Transverse colon (tissue), 4 donors: Measurements from ENCODE around the gene CPNE7. TPM values are rescaled to one million over a fixed set of nuclear protein-coding genes. Genes with fewer than 3 reads are reported as not detected.

ENCODE experiments used
- DNase-seq: peaks from one replicate; pipeline ENCODE4 v3.0.0-alpha.2; 2019
- H3K27ac ChIP-seq, 4 donors: fragments of 200-600 bp; sonication (generic); 2 replicates each; pipeline ENCODE4 v1.5.1; 2016 to 2018; ENCODE audit warnings: inconsistent platforms in 4 of 4
- H3K27me3 ChIP-seq: fragments of 200-600 bp; sonication (generic); 2 replicates; pipeline ENCODE4 v1.5.1; 2017; ENCODE audit warnings: inconsistent platforms
- H3K36me3 ChIP-seq, 4 donors: fragments of 200-600 bp; sonication (generic); 2 replicates each; pipeline ENCODE4 v1.5.1; 2017 to 2019; ENCODE audit warnings: inconsistent platforms in 4 of 4
- H3K4me1 ChIP-seq, 4 donors: fragments of 200-600 bp; sonication (generic); 2 replicates each; pipeline ENCODE4 v1.5.1; 2017 to 2020; ENCODE audit warnings: inconsistent platforms in 4 of 4
- H3K4me3 ChIP-seq, 4 donors: fragments of 200-600 bp; sonication (generic); 1 replicate in 1 of 4; 2 replicates in 3 of 4; pipeline versions ENCODE4 v1.5.1 to v1.6.1; 2017 to 2019; ENCODE audit warnings: inconsistent platforms in 4 of 4
- H3K9me3 ChIP-seq, 2 donors: fragments of 200-600 bp; sonication (generic); 2 replicates each; pipeline ENCODE4 v1.5.1; 2017 to 2019; ENCODE audit warnings: inconsistent platforms in 2 of 2
- EP300 ChIP-seq: sonication (generic); formaldehyde crosslinking; IDR thresholded peaks from one replicate; pipeline ENCODE4 v1.6.1; 2017; ENCODE audit warnings: antibody characterized with exemption, low read depth
- POLR2A ChIP-seq: fragments of 450-650 bp; IDR thresholded peaks from one replicate; pipeline ENCODE4 v1.6.1; 2016; ENCODE audit warnings: antibody characterized with exemption, mild to moderate bottlenecking, moderate library complexity
- POLR2AphosphoS5 ChIP-seq, 3 donors: sonication (generic); formaldehyde crosslinking; IDR thresholded peaks; one replicate each; pipeline ENCODE4 v1.6.1; 2016; ENCODE audit warnings: antibody characterized with exemption in 3 of 3
- WGBS, 2 donors: methylation state at CpG; one replicate each; pipeline ENCODE4 v1.1.5; 2018; ENCODE audit warnings: low coverage in 1 of 2; 5-methylcytosine and 5-hydroxymethylcytosine counted together
- in situ Hi-C, 4 donors: fragments of 200-750 bp; cut with MboI; loops; one replicate each; pipeline versions ENCODE4 v1.15.0 to v1.15.1; 2017; ENCODE audit warnings: low sequenced_read_pairs in 3 of 4, low pct_ligation_motif_present in 1 of 4, low pct_unique_long_range_greater_than_20kb in 1 of 4
- intact Hi-C: fragments of 100-400 bp; cut with DNase I; formaldehyde crosslinking; loops from one replicate; pipeline ENCODE4 v1.15.1; 2023; ENCODE audit warnings: low total_unique reads
- total RNA-seq, 4 donors: library from RNA; depleted of rRNA; stranded (reverse); fragments of >200 nt; gene quantifications; one replicate each; pipeline ENCODE4 v1.1.0, GENCODE V29; 2016
- TF ChIP-seq, protein P1 (sequence below), 5 experiments: fragments of 200-600 bp in 3 of 5; fragments of 450-650 bp in 2 of 5; sonication (generic) in 3 of 5; IDR thresholded peaks; 1 replicate in 2 of 5; 2 replicates in 3 of 5; pipeline ENCODE4 v1.5.1; 2016 to 2017; ENCODE audit warnings: antibody characterized with exemption in 5 of 5, inconsistent platforms in 3 of 5, mild to moderate bottlenecking in 2 of 5, moderate library complexity in 1 of 5

The CPNE7 gene
- total RNA-seq, 4 donors from 2014 or later = 0.41 to 5.0 (median 0.79) TPM; not detected in 1

DNA sequence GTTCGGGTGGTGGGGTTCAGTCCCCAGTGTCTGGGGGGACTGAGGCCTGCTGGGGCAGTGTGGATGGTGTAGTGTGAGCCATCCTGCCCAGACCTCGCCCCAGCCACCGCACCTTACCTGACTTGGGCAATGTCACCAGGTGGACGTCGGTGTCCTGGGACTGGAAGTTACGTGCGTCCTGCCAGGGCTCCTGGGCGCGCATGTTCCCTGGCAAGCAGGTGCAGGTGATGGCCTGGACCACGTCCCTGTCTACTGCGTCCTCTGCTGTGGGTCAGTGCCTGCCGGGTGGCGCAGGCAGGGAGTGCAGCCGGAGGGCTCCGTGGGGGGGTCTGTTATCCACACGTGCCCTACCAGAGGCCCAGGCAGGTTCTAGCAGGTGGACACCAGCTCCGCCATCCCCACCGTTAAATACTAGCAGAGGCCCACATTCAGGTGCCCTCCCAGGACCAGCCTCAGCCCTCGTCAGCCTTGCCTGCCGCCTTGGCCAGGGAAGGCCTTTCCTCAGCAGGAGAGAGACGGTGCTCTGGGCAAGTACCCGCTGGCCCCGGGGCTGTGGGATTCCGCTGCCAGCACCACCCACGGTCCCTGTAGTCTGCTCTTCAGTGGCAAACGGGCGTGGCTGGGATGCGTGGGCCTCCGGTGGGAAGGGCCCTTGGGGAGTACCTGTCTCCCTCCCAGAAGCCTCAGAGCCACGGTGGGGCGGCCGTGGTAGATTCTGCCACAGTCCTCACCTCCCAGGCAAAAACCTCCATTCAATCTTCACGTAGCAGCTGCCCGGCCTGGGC is 29.8 kb downstream of the CPNE7 start:
- Histone ChIP-seq H3K9me3 (no peaks in the 10 kb centered on the region), H3K27ac (no peak overlapping the region), H3K4me1 (peaks cover 0 to 13% (median 7%) of the 10 kb centered on the region in 4 donors), H3K36me3 (no peaks in the 10 kb centered on the region), H3K27me3 (peaks cover 74% of the 10 kb centered on the region), H3K4me3 (no peak overlapping the region)
- WGBS, 2 donors = 86% methylated on average over 28 of the region's 34 CpGs; no CpG with 5 or more reads in 1 of the 2 donors
- intact Hi-C loops (no loop called here), in situ Hi-C loops (no loop called here)
- no peak for TF ChIP-seq POLR2A
- no peak for TF ChIP-seq EP300
- TF ChIP-seq, protein P1, sequence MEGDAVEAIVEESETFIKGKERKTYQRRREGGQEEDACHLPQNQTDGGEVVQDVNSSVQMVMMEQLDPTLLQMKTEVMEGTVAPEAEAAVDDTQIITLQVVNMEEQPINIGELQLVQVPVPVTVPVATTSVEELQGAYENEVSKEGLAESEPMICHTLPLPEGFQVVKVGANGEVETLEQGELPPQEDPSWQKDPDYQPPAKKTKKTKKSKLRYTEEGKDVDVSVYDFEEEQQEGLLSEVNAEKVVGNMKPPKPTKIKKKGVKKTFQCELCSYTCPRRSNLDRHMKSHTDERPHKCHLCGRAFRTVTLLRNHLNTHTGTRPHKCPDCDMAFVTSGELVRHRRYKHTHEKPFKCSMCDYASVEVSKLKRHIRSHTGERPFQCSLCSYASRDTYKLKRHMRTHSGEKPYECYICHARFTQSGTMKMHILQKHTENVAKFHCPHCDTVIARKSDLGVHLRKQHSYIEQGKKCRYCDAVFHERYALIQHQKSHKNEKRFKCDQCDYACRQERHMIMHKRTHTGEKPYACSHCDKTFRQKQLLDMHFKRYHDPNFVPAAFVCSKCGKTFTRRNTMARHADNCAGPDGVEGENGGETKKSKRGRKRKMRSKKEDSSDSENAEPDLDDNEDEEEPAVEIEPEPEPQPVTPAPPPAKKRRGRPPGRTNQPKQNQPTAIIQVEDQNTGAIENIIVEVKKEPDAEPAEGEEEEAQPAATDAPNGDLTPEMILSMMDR (IDR thresholded peaks at IDR 0.05) = no peak
- TF ChIP-seq POLR2AphosphoS5 (IDR thresholded peaks at IDR 0.05) = no peak
- DNase-seq = no peak

DNA sequence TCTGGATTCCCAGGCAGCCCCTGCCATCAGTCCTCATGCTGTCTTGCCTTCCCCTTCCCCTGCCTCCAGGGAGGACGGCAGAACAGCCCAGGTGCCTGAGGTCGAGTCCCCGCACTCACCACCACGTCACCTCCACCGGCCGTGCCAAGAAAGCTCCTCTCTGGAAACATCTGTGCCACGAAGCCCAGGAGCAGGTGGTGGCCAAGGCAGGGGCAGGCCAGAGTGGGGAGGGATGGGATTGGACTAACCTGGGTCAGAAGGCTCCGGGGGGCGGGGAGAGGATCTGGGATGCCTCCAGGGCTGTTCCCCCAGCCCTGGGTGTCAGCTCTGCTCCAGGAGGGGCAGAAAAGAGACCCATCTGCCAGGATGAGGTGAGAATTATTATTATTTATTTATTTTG is 30.4 kb downstream of the CPNE7 start:
- peaks cover 80% of the 10 kb centered on the region for H3K27me3 ChIP-seq
- no peak overlapping the region for H3K4me3 ChIP-seq
- H3K27ac ChIP-seq = no peak overlapping the region
- DNase-seq = no peak
- 78% methylated on average over 9 of the region's 9 CpGs; no CpG with 5 or more reads in 1 of the 2 donors for WGBS, 2 donors
- peaks cover 0 to 13% (median 7%) of the 10 kb centered on the region in 4 donors for H3K4me1 ChIP-seq
- H3K9me3 ChIP-seq = no peaks in the 10 kb centered on the region
- no peaks in the 10 kb centered on the region for H3K36me3 ChIP-seq
- in situ Hi-C loops (no loop called here), intact Hi-C loops (no loop called here)
- TF ChIP-seq POLR2A = no peak
- TF ChIP-seq, protein P1 (IDR thresholded peaks at IDR 0.05) = no peak
- TF ChIP-seq POLR2AphosphoS5 (IDR thresholded peaks at IDR 0.05) = no peak
- no peak for TF ChIP-seq EP300

DNA sequence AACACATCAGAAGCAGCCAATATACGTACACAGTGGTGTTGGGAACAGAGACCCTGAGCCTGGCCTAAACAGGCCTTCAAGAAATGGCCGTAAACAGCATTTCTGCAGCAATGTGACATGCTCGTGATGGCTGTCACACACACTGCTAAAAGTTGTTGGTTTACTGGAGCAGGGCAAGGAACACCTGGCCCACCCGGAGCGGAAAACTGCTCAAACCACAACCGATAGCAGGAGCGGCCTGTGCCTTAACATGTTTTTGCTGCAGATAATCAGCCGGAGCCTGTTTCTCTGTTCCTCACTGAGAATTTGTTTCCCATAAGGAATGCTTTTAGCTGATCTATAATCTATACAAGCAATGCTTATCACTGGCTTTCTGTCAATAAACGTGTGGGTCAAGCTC is 31.9 kb downstream of the CPNE7 start:
- H3K27me3 ChIP-seq = peaks cover 85% of the 10 kb centered on the region

More for the DNA sequence above, 31.9 kb downstream of the CPNE7 start:
- Histone ChIP-seq H3K4me1 (peaks cover 0 to 13% (median 7%) of the 10 kb centered on the region in 4 donors), H3K4me3 (no peak overlapping the region), H3K27ac (no peak overlapping the region), H3K9me3 (no peaks in the 10 kb centered on the region), H3K36me3 (no peaks in the 10 kb centered on the region)
- no peak for DNase-seq
- intact Hi-C loops = no loop called here
- in situ Hi-C loops = no loop called here
- 50 to 83% methylated on average over 1 to 9 of the region's 9 CpGs for WGBS, 2 donors
- no peak for TF ChIP-seq EP300
- no peak for TF ChIP-seq POLR2AphosphoS5 (IDR thresholded peaks at IDR 0.05)
- TF ChIP-seq POLR2A = no peak
- TF ChIP-seq, protein P1 (IDR thresholded peaks at IDR 0.05) = no peak
